ENCODE data around the gene SERTAD1.

Gene SERTAD1

GRCh38 chr19:40376286-40376862 is 49.4 kb downstream of the SERTAD1 start:
- no peak for DNase-seq (ENCODE audit: low read depth)

DNA sequence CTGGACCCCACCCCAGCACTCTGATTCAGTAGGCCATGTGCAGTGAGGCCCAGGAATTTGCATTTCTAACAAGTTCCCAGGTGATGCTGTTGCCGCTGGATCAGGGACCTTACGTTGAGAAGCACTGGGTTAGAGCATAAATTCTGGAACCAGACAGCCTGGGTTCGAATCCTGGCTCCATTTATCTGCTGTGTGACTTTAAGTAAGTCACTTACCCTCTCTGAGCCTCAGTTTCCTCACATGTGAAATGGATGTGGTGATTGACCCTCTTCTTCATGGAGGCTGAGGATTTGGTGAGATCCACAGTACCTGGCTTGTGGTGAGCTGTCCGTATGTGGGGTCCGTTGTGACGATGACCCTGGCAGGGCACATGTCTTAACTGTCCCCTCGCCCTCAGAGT is 51.7 kb downstream of the SERTAD1 start:
- DNase-seq (ENCODE audit: low read depth) = no peak

DNA sequence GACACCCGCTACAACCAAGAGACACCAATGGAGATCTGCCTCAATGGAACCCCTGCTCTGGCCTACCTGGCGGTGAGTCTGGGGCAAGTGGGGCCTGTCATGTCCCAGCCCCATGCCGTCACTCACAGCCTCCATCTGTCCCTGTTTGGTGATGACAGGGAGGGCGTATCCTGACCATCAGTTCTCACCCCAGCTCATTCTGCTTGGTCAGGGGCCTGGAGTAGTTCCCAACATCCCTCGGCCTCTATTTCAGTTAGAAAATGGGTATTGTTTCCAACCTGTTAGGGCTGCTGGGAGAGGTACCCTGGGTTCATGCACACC is 54.0 kb downstream of the SERTAD1 start:
- DNase-seq (ENCODE audit: low read depth) = no peak

All from amniotic epithelial cell (primary cell).